ENCODE measurements around the gene GRB14.
"Not testable (repeated sequence)": the region's sequence is repeated elsewhere in the genome, so short reads cannot be mapped to it uniquely, and the experiment has no call there.

GRB14 gene

DNA sequence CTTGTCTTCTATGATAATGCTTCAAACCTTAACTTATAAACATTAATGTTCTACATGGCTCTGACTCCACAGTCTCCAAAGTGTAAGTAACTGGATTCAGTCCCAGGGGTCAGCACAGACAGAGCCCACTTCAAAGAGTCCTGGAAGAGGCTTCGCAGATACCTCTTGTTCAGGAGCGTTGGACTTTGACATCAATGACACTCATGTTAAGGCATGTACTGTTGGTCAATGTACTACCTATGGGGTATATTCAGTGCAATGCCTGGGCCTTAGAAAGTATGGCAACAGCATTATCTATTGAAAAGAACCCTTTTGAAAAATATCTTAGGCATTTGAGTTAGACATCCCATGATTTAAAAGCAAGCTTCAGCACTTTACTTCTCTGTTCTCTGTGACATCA is 143.1 kb downstream of the GRB14 start:
- no peaks in the 10 kb centered on the region for H3K27me3 ChIP-seq (ENCODE audit: control insufficient read depth in 1 of 2, insufficient read depth in 2 of 2, low read length in 2 of 2)
- H3K4me1 ChIP-seq (ENCODE audit: insufficient read depth, low read length) = no peaks in the 10 kb centered on the region
- H3K36me3 ChIP-seq (ENCODE audit: insufficient read depth, low read length) = no peaks in the 10 kb centered on the region
- no peak overlapping the region for H3K27ac ChIP-seq (ENCODE audit: low read depth, low read length)
- no peaks in the 10 kb centered on the region for H3K9me3 ChIP-seq (ENCODE audit: low read length)
- H3K4me3 ChIP-seq (ENCODE audit: low read depth in 1 of 2, low read length in 2 of 2) = no peak overlapping the region
- H3K9ac ChIP-seq (ENCODE audit: low read length) = no peak overlapping the region

DNA sequence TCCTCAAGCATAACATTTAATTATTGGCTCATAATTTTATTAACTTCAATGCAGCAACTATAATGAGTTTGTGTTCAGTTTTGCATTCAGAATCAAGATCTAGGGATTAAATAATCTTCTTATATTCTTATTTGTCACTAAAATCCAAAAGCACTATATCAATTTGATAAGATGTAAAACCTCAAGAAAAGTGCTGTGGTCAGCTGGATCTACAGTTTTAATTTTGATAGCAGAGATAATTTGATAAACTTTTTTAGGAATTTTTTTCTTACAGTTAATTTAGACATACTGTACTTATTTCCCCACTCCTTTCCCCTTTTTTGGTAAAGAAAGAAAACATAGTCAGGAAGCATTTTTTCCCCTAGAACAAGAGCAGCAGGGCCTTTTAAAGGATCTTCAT is 146.4 kb downstream of the GRB14 start:
- Histone ChIP-seq H3K4me3 (ENCODE audit: low read depth in 1 of 2, low read length in 2 of 2) (no peak overlapping the region), H3K27ac (ENCODE audit: low read depth, low read length) (no peak overlapping the region), H3K27me3 (ENCODE audit: control insufficient read depth in 1 of 2, insufficient read depth in 2 of 2, low read length in 2 of 2) (no peaks in the 10 kb centered on the region), H3K4me1 (ENCODE audit: insufficient read depth, low read length) (no peaks in the 10 kb centered on the region), H3K9ac (ENCODE audit: low read length) (no peak overlapping the region), H3K9me3 (ENCODE audit: low read length) (no peaks in the 10 kb centered on the region), H3K36me3 (ENCODE audit: insufficient read depth, low read length) (no peaks in the 10 kb centered on the region)

DNA sequence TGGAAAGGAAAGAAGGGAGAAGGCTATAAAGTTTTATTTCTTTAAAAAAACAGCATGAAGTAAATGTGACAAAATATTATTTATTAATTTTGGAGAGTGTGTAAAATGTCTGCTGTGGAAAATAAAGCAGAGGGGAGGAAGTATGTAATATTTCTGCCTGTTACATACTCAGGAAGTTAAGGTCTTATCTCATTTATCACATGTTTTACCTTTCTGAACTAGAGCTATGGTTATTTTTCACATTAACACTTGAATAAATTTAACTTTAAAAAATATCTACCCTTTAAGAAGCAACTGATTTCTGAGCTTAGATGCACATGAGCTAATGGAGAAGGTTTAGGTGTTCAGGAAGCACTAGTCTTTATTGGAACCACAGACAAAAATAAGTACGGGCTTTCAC is 148.3 kb downstream of the GRB14 start:
- no peaks in the 10 kb centered on the region for H3K4me1 ChIP-seq (ENCODE audit: insufficient read depth, low read length)
- no peaks in the 10 kb centered on the region for H3K36me3 ChIP-seq (ENCODE audit: insufficient read depth, low read length)
- no peak overlapping the region for H3K27ac ChIP-seq (ENCODE audit: low read depth, low read length)
- no peaks in the 10 kb centered on the region for H3K27me3 ChIP-seq (ENCODE audit: control insufficient read depth in 1 of 2, insufficient read depth in 2 of 2, low read length in 2 of 2)
- H3K9ac ChIP-seq (ENCODE audit: low read length) = no peak overlapping the region
- no peaks in the 10 kb centered on the region for H3K9me3 ChIP-seq (ENCODE audit: low read length)
- no peak overlapping the region for H3K4me3 ChIP-seq (ENCODE audit: low read depth in 1 of 2, low read length in 2 of 2)

DNA sequence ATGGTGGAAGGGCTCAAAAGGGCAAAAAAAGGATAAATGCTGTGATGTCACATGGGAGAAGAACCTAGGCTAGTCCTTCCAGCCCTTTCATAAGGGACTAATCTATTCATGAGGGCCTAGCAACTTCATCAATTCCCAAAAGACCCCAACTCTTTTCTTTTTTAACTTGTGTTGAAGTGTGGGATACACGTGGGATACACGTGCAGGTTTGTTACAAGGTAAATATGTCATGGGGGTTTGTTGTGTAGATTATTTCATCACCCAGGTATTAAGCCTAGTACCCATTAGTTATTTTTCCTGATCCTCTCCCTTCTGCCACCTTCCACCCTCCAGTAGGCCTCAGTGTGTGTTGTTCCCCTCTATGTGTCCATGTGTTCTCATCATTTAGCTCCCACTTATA is 156.2 kb downstream of the GRB14 start:
- H3K27ac ChIP-seq (ENCODE audit: low read depth, low read length); H3K36me3 ChIP-seq (ENCODE audit: insufficient read depth, low read length); H3K4me1 ChIP-seq (ENCODE audit: insufficient read depth, low read length); H3K9ac ChIP-seq (ENCODE audit: low read length); H3K27me3 ChIP-seq (ENCODE audit: control insufficient read depth in 1 of 2, insufficient read depth in 2 of 2, low read length in 2 of 2); H3K4me3 ChIP-seq (ENCODE audit: low read depth in 1 of 2, low read length in 2 of 2); H3K9me3 ChIP-seq (ENCODE audit: low read length): not testable (repeated sequence)

DNA sequence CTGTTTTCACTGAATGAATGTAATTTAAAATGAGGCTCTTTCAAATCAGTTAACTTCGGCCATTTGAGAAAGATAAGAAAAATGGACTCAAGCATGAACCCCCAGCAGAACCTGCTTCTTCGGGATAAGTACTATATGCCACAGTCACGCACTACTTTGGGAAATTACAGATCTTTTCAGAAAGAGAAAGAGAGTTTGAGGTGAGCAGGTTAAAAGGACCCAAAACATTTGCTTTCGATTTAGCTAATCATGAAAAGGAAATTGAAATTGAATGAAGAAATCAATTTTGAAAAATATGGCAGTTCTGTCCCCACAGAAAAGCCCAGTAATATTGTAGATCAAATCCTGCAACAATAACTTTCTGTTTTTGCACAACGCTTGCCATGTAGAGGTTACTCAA is 156.9 kb downstream of the GRB14 start:
- Histone ChIP-seq H3K4me3 (ENCODE audit: low read depth in 1 of 2, low read length in 2 of 2) (no peak overlapping the region), H3K27me3 (ENCODE audit: control insufficient read depth in 1 of 2, insufficient read depth in 2 of 2, low read length in 2 of 2) (no peaks in the 10 kb centered on the region), H3K27ac (ENCODE audit: low read depth, low read length) (no peak overlapping the region), H3K36me3 (ENCODE audit: insufficient read depth, low read length) (no peaks in the 10 kb centered on the region), H3K4me1 (ENCODE audit: insufficient read depth, low read length) (no peaks in the 10 kb centered on the region), H3K9me3 (ENCODE audit: low read length) (no peaks in the 10 kb centered on the region), H3K9ac (ENCODE audit: low read length) (no peak overlapping the region)

DNA sequence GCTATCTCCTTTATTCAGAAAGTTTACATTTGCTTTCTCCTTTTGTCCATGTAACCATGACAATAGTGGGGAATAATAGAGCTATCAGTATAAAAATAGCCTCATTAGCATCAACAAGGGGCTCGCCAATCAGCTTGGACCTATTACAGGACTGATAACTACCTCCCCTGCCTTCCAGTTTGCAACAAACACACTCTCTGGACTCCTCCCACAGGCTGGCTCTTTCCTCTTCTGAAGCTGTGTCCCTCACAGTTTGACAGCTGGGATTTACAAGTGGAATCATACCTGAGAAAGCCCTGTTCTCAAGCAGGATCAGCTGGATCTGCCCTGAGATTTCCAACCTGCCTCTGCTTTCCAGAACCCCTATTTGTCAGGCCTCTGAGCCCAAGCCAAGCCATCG is 162.5 kb downstream of the GRB14 start:
- Histone ChIP-seq H3K9ac (ENCODE audit: low read length) (no peak overlapping the region), H3K27ac (ENCODE audit: low read depth, low read length) (no peak overlapping the region), H3K4me1 (ENCODE audit: insufficient read depth, low read length) (no peaks in the 10 kb centered on the region), H3K27me3 (ENCODE audit: control insufficient read depth in 1 of 2, insufficient read depth in 2 of 2, low read length in 2 of 2) (no peaks in the 10 kb centered on the region), H3K4me3 (ENCODE audit: low read depth in 1 of 2, low read length in 2 of 2) (no peak overlapping the region), H3K36me3 (ENCODE audit: insufficient read depth, low read length) (no peaks in the 10 kb centered on the region), H3K9me3 (ENCODE audit: low read length) (no peaks in the 10 kb centered on the region)

DNA sequence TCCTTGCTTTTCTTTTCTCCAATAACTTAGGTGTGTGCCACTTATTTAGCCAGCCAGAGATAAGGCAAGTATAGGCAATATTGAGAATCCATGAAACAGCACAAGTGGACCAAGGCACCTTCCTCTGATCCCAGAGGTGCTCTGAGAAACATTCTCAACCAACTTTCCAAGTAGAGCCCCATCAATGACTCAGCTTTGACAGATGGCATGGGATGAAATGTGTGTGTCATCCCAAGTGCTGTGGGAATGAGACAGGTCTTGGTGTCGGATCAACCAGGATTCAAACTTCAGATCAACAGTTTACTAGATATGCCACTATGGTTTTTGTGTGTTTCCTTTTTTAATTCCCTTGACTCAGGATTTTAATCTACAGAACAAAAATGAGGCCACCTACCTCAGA is 164.0 kb downstream of the GRB14 start:
- H3K27ac ChIP-seq (ENCODE audit: low read depth, low read length) = no peak overlapping the region
- no peak overlapping the region for H3K9ac ChIP-seq (ENCODE audit: low read length)
- no peaks in the 10 kb centered on the region for H3K4me1 ChIP-seq (ENCODE audit: insufficient read depth, low read length)
- no peaks in the 10 kb centered on the region for H3K27me3 ChIP-seq (ENCODE audit: control insufficient read depth in 1 of 2, insufficient read depth in 2 of 2, low read length in 2 of 2)
- H3K9me3 ChIP-seq (ENCODE audit: low read length) = no peaks in the 10 kb centered on the region
- no peaks in the 10 kb centered on the region for H3K36me3 ChIP-seq (ENCODE audit: insufficient read depth, low read length)
- H3K4me3 ChIP-seq (ENCODE audit: low read depth in 1 of 2, low read length in 2 of 2) = no peak overlapping the region

DNA sequence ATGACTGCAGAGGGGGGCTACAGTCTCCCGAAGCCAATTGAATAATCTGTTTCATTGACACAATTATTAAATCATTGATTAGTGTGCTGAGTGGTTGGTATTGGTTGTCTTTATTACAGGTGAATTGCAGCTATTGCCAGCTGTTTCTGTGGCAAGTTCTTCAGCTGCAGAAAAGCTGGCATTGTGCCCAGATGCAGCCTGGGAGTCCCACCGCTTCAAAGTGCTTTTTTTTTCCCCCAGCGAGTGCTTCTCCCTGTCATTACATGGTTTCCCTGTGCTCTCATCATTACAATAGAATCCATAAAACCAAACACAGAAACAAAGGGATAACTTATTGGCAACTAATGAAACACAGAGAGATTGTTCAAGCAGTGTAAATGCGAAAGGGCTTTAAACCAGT is 164.7 kb downstream of the GRB14 start:
- Histone ChIP-seq H3K36me3 (ENCODE audit: insufficient read depth, low read length) (no peaks in the 10 kb centered on the region), H3K9me3 (ENCODE audit: low read length) (no peaks in the 10 kb centered on the region), H3K27ac (ENCODE audit: low read depth, low read length) (no peak overlapping the region), H3K27me3 (ENCODE audit: control insufficient read depth in 1 of 2, insufficient read depth in 2 of 2, low read length in 2 of 2) (no peaks in the 10 kb centered on the region), H3K4me3 (ENCODE audit: low read depth in 1 of 2, low read length in 2 of 2) (no peak overlapping the region), H3K9ac (ENCODE audit: low read length) (no peak overlapping the region), H3K4me1 (ENCODE audit: insufficient read depth, low read length) (no peaks in the 10 kb centered on the region)

DNA sequence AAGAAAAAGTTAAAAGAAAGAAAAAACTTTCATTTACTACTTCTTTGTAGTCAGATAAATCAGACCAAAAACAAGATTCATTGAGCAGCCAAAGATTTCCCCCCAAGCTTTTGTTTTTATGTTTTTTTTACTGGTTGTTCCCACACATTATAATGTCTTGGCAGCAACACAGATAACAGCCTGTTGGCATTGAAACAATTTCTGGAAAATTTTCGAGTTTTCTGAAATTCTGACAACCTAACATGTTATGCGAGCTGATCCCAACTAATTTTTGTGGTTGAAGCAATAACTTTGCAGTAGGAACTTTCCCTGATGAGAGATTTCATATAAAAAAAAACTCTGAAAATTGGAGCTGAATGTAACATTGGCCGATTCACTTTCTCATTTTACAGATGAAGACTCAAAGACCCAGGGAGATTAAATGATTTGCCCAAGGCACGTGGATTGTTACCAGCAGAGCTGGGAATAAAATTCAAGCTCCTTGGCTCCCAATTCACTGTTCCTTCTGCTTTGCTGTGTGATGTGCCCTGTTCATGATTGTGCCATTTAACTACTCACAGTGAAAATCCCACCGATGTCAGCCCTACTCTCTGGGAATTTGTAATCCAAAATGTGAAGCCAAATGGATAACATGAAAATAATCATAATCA is 167.5 kb downstream of the GRB14 start:
- Histone ChIP-seq H3K4me1 (ENCODE audit: insufficient read depth, low read length) (no peaks in the 10 kb centered on the region), H3K36me3 (ENCODE audit: insufficient read depth, low read length) (no peaks in the 10 kb centered on the region), H3K4me3 (ENCODE audit: low read depth in 1 of 2, low read length in 2 of 2) (no peak overlapping the region), H3K9me3 (ENCODE audit: low read length) (no peaks in the 10 kb centered on the region), H3K27me3 (ENCODE audit: control insufficient read depth in 1 of 2, insufficient read depth in 2 of 2, low read length in 2 of 2) (no peaks in the 10 kb centered on the region), H3K9ac (ENCODE audit: low read length) (no peak overlapping the region), H3K27ac (ENCODE audit: low read depth, low read length) (no peak overlapping the region)

DNA sequence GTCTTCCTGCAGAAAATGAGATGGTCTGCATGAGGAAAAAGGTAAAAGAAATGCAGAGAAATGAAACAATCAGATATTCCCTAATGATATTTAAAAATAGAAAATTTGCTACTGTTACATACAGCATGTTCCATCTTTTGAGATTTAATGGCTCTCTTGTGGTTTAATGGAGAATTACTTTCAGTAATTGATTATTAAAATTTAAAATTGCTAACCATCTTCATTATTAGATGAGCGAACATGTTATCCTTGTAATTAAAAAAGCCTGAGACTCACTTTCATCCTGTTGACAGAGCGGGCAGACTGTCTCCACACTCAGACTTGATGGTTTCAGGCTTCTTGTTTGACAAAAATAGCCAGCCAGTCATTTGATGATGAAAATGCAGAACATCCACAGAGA is 171.0 kb downstream of the GRB14 start:
- Histone ChIP-seq H3K27ac (ENCODE audit: low read depth, low read length) (no peak overlapping the region), H3K9ac (ENCODE audit: low read length) (no peak overlapping the region), H3K27me3 (ENCODE audit: control insufficient read depth in 1 of 2, insufficient read depth in 2 of 2, low read length in 2 of 2) (no peaks in the 10 kb centered on the region), H3K36me3 (ENCODE audit: insufficient read depth, low read length) (no peaks in the 10 kb centered on the region), H3K4me1 (ENCODE audit: insufficient read depth, low read length) (no peaks in the 10 kb centered on the region), H3K9me3 (ENCODE audit: low read length) (no peaks in the 10 kb centered on the region), H3K4me3 (ENCODE audit: low read depth in 1 of 2, low read length in 2 of 2) (no peak overlapping the region)

DNA sequence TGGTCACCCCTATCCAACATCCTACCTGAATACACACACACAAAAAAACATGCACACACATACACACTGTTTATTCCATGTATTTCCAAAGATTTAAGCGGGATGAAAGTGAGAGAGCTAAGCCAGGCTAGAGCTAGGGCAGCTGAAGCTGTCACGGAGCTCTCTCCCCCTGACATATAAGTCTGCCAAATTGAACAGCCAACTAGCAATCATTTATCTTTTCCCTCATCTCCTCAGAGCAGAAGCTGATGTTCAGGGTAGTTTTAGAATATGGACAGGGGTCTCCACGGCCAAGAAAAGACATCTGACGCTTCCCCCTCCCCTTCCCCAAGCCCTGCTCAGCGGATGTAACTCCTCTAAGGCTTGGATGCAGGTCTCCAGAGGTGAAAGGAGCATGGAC is 171.6 kb downstream of the GRB14 start:
- Histone ChIP-seq H3K27me3 (ENCODE audit: control insufficient read depth in 1 of 2, insufficient read depth in 2 of 2, low read length in 2 of 2) (no peaks in the 10 kb centered on the region), H3K9ac (ENCODE audit: low read length) (no peak overlapping the region), H3K27ac (ENCODE audit: low read depth, low read length) (no peak overlapping the region), H3K4me3 (ENCODE audit: low read depth in 1 of 2, low read length in 2 of 2) (no peak overlapping the region), H3K36me3 (ENCODE audit: insufficient read depth, low read length) (no peaks in the 10 kb centered on the region), H3K4me1 (ENCODE audit: insufficient read depth, low read length) (no peaks in the 10 kb centered on the region), H3K9me3 (ENCODE audit: low read length) (no peaks in the 10 kb centered on the region)

DNA sequence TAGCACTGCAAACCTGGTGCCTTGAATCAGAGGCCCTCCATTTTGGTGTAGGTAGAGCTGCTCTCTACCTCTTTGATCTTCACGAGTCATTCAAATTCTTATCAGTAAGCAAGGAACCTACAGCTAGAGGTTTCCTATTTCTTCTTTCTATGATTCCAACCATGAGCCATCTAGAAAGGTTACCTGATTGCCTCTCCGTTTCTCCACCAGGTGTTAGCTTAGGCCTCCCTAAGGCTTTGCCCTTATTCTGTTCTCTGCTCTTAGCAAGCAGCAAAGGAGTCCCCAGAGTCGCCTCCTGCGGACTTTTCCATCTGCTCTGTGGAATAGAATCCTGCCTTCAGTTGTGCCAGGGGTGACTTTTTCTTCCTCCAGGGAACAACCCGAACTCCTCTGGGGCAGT is 173.6 kb downstream of the GRB14 start:
- H3K9me3 ChIP-seq (ENCODE audit: low read length) = no peaks in the 10 kb centered on the region
- no peak overlapping the region for H3K9ac ChIP-seq (ENCODE audit: low read length)
- no peak overlapping the region for H3K4me3 ChIP-seq (ENCODE audit: low read depth in 1 of 2, low read length in 2 of 2)
- H3K36me3 ChIP-seq (ENCODE audit: insufficient read depth, low read length) = no peaks in the 10 kb centered on the region
- no peak overlapping the region for H3K27ac ChIP-seq (ENCODE audit: low read depth, low read length)
- H3K4me1 ChIP-seq (ENCODE audit: insufficient read depth, low read length) = no peaks in the 10 kb centered on the region
- no peaks in the 10 kb centered on the region for H3K27me3 ChIP-seq (ENCODE audit: control insufficient read depth in 1 of 2, insufficient read depth in 2 of 2, low read length in 2 of 2)
